Measurements from ENCODE around the gene NAA50. TPM values are rescaled to one million over a fixed set of nuclear protein-coding genes. Genes with fewer than 3 reads are reported as not detected.

NAA50 gene
- total RNA-seq, result 10 to 100 TPM; 44.8 to 49.4 TPM
- 78.6 to 120 reads per million in 2 donors for total RNA-seq

GRCh38 chr3:113745756-113746547, at the start of gene NAA50:
NAA50 (minus strand) TSS chr3:113746249; CDS start chr3:113745949, 300 bp downstream.
- peaks cover 50% of the 10 kb centered on the region for H3K4me1 Mint-ChIP-seq
- H3K27ac Mint-ChIP-seq, result peak within 1 kb of the TSS; percentile 100
- no peaks in the 10 kb centered on the region for H3K9me3 ChIP-seq (ENCODE audit: control insufficient read depth, low read length, poor library complexity, severe bottlenecking)
- H3K27me3 Mint-ChIP-seq, result no peaks in the 10 kb centered on the region
- H3K4me3 Mint-ChIP-seq, result peak within 1 kb of the TSS; percentile 98
- H3K36me3 Mint-ChIP-seq (ENCODE audit: low read depth), result peaks cover 4% of the 10 kb centered on the region
- ATAC-seq, result peak; percentile 79
- DNase-seq, result peak; percentile 84 to 93 (median 90)

GRCh38 chr3:113795693-113796092, 49.6 kb upstream of the NAA50 start:
- H3K4me3 Mint-ChIP-seq, result no peak overlapping the region
- H3K4me1 Mint-ChIP-seq, result peaks cover 3% of the 10 kb centered on the region
- H3K27ac Mint-ChIP-seq, result no peak overlapping the region
- no peaks in the 10 kb centered on the region for H3K27me3 Mint-ChIP-seq
- no peaks in the 10 kb centered on the region for H3K9me3 ChIP-seq (ENCODE audit: control insufficient read depth, low read length, poor library complexity, severe bottlenecking)
- peaks cover 2% of the 10 kb centered on the region for H3K36me3 Mint-ChIP-seq (ENCODE audit: low read depth)
- no peak for DNase-seq
- ATAC-seq, result no peak

GRCh38 chr3:113794526-113794925, 48.5 kb upstream of the NAA50 start:
- H3K27ac Mint-ChIP-seq, result no peak overlapping the region
- no peaks in the 10 kb centered on the region for H3K9me3 ChIP-seq (ENCODE audit: control insufficient read depth, low read length, poor library complexity, severe bottlenecking)
- peaks cover 2% of the 10 kb centered on the region for H3K36me3 Mint-ChIP-seq (ENCODE audit: low read depth)
- peaks cover 3% of the 10 kb centered on the region for H3K4me1 Mint-ChIP-seq
- DNase-seq (no peak), ATAC-seq (no peak)
- H3K4me3 Mint-ChIP-seq, result no peak overlapping the region
- no peaks in the 10 kb centered on the region for H3K27me3 Mint-ChIP-seq

GRCh38 chr3:113791381-113791780, 45.3 kb upstream of the NAA50 start:
- H3K9me3 ChIP-seq (ENCODE audit: control insufficient read depth, low read length, poor library complexity, severe bottlenecking), result no peaks in the 10 kb centered on the region
- DNase-seq (no peak), ATAC-seq (no peak)
- no peak overlapping the region for H3K27ac Mint-ChIP-seq
- no peaks in the 10 kb centered on the region for H3K27me3 Mint-ChIP-seq
- no peak overlapping the region for H3K4me3 Mint-ChIP-seq
- H3K36me3 Mint-ChIP-seq (ENCODE audit: low read depth), result peaks cover 6% of the 10 kb centered on the region
- peaks cover 3% of the 10 kb centered on the region for H3K4me1 Mint-ChIP-seq

GRCh38 chr3:113783980-113784379, 37.9 kb upstream of the NAA50 start:
- ATAC-seq (no peak), DNase-seq (no peak)
- no peak overlapping the region for H3K27ac Mint-ChIP-seq
- peaks cover 2% of the 10 kb centered on the region for H3K4me1 Mint-ChIP-seq
- no peaks in the 10 kb centered on the region for H3K9me3 ChIP-seq (ENCODE audit: control insufficient read depth, low read length, poor library complexity, severe bottlenecking)
- peaks cover 4% of the 10 kb centered on the region for H3K36me3 Mint-ChIP-seq (ENCODE audit: low read depth)
- no peaks in the 10 kb centered on the region for H3K27me3 Mint-ChIP-seq
- no peak overlapping the region for H3K4me3 Mint-ChIP-seq

- H3K36me3 Mint-ChIP-seq (ENCODE audit: low read depth), result peaks cover 4% of the 10 kb centered on the region
- no peak overlapping the region for H3K27ac Mint-ChIP-seq
- H3K4me3 Mint-ChIP-seq, result no peak overlapping the region
- no peaks in the 10 kb centered on the region for H3K9me3 ChIP-seq (ENCODE audit: control insufficient read depth, low read length, poor library complexity, severe bottlenecking)
- H3K4me1 Mint-ChIP-seq, result peaks cover 2% of the 10 kb centered on the region
- ATAC-seq (peak; percentile 25), DNase-seq (no peak)
- no peaks in the 10 kb centered on the region for H3K27me3 Mint-ChIP-seq
These were observed 37.4 kb upstream of the NAA50 start for GRCh38 chr3:113783463-113783862.

GRCh38 chr3:113776564-113776963, 30.5 kb upstream of the NAA50 start:
- Mint-ChIP-seq H3K27me3 (no peaks in the 10 kb centered on the region), H3K4me1 (peaks cover 23% of the 10 kb centered on the region), H3K36me3 (ENCODE audit: low read depth) (peaks cover 2% of the 10 kb centered on the region), H3K4me3 (no peak overlapping the region), H3K27ac (peak overlapping the region; percentile 51)
- ATAC-seq (no peak), DNase-seq (no peak)
- H3K9me3 ChIP-seq (ENCODE audit: control insufficient read depth, low read length, poor library complexity, severe bottlenecking), result no peaks in the 10 kb centered on the region

- DNase-seq, result no peak
- Mint-ChIP-seq H3K27me3 (no peaks in the 10 kb centered on the region), H3K4me3 (no peak overlapping the region), H3K4me1 (peaks cover 23% of the 10 kb centered on the region), H3K27ac (no peak overlapping the region), H3K36me3 (ENCODE audit: low read depth) (peaks cover 2% of the 10 kb centered on the region)
- H3K9me3 ChIP-seq (ENCODE audit: control insufficient read depth, low read length, poor library complexity, severe bottlenecking), result no peaks in the 10 kb centered on the region
- no peak for ATAC-seq
These were observed 29.5 kb upstream of the NAA50 start for GRCh38 chr3:113775516-113775915.

GRCh38 chr3:113773381-113773780, 27.3 kb upstream of the NAA50 start:
- H3K36me3 Mint-ChIP-seq (ENCODE audit: low read depth), result peaks cover 2% of the 10 kb centered on the region
- no peaks in the 10 kb centered on the region for H3K27me3 Mint-ChIP-seq
- H3K27ac Mint-ChIP-seq, result no peak overlapping the region
- DNase-seq, result no peak
- H3K4me1 Mint-ChIP-seq, result peaks cover 23% of the 10 kb centered on the region
- no peak overlapping the region for H3K4me3 Mint-ChIP-seq
- H3K9me3 ChIP-seq (ENCODE audit: control insufficient read depth, low read length, poor library complexity, severe bottlenecking), result no peaks in the 10 kb centered on the region
- ATAC-seq, result no peak

- H3K4me1 Mint-ChIP-seq, result peaks cover 17% of the 10 kb centered on the region
- DNase-seq, result no peak
- no peaks in the 10 kb centered on the region for H3K27me3 Mint-ChIP-seq
- H3K9me3 ChIP-seq (ENCODE audit: control insufficient read depth, low read length, poor library complexity, severe bottlenecking), result no peaks in the 10 kb centered on the region
- H3K27ac Mint-ChIP-seq, result no peak overlapping the region
- no peak for ATAC-seq
- H3K36me3 Mint-ChIP-seq (ENCODE audit: low read depth), result peaks cover 2% of the 10 kb centered on the region
- H3K4me3 Mint-ChIP-seq, result no peak overlapping the region
These were observed 25.9 kb upstream of the NAA50 start for GRCh38 chr3:113771993-113772392.

GRCh38 chr3:113769551-113769950, 23.5 kb upstream of the NAA50 start:
- no peak overlapping the region for H3K27ac Mint-ChIP-seq
- H3K4me3 Mint-ChIP-seq, result no peak overlapping the region
- peaks cover 8% of the 10 kb centered on the region for H3K4me1 Mint-ChIP-seq
- ATAC-seq (no peak), DNase-seq (no peak)
- H3K27me3 Mint-ChIP-seq, result no peaks in the 10 kb centered on the region
- no peaks in the 10 kb centered on the region for H3K36me3 Mint-ChIP-seq (ENCODE audit: low read depth)
- H3K9me3 ChIP-seq (ENCODE audit: control insufficient read depth, low read length, poor library complexity, severe bottlenecking), result no peaks in the 10 kb centered on the region

- Mint-ChIP-seq H3K27ac (no peak overlapping the region), H3K36me3 (ENCODE audit: low read depth) (no peaks in the 10 kb centered on the region), H3K27me3 (no peaks in the 10 kb centered on the region), H3K4me1 (peaks cover 2% of the 10 kb centered on the region), H3K4me3 (no peak overlapping the region)
- DNase-seq (no peak), ATAC-seq (no peak)
- H3K9me3 ChIP-seq (ENCODE audit: control insufficient read depth, low read length, poor library complexity, severe bottlenecking), result no peaks in the 10 kb centered on the region
These were observed 18.6 kb upstream of the NAA50 start for GRCh38 chr3:113764698-113765097.

GRCh38 chr3:113758389-113759024, 12.5 kb upstream of the NAA50 start:
- Mint-ChIP-seq H3K27ac (no peak overlapping the region), H3K4me1 (no peaks in the 10 kb centered on the region), H3K36me3 (ENCODE audit: low read depth) (peaks cover 5% of the 10 kb centered on the region), H3K27me3 (no peaks in the 10 kb centered on the region), H3K4me3 (no peak overlapping the region)
- DNase-seq, result no peak
- ATAC-seq, result no peak
- no peaks in the 10 kb centered on the region for H3K9me3 ChIP-seq (ENCODE audit: control insufficient read depth, low read length, poor library complexity, severe bottlenecking)
